Kasumi-1 (cell line): ENCODE measurements around the gene TEDDM1.

Experiments used
- DNase-seq, 2 experiments: peaks; one replicate each; lab custom pipeline; 2025; lab: John Stamatoyannopoulos, UW

The TEDDM1 gene

GRCh38 chr1:182406012-182406411, 5.5 kb upstream of the TEDDM1 start:
- DNase-seq = no peak

GRCh38 chr1:182405578-182405977, 5.1 kb upstream of the TEDDM1 start:
- no peak for DNase-seq

GRCh38 chr1:182404781-182405180, 4.3 kb upstream of the TEDDM1 start:
- peak; percentile 24 to 41 for DNase-seq

GRCh38 chr1:182397653-182398393, 2.6 kb downstream of the TEDDM1 start:
- no peak for DNase-seq

GRCh38 chr1:182395906-182396305, 4.6 kb downstream of the TEDDM1 start:
- no peak for DNase-seq

- peak; percentile 85 to 87 for DNase-seq
Observed at GRCh38 chr1:182394055-182394775, 6.3 kb downstream of the TEDDM1 start.

GRCh38 chr1:182392050-182393028, 8.1 kb downstream of the TEDDM1 start:
- DNase-seq = peak; percentile 76 to 83

- peak; percentile 88 to 93 for DNase-seq
Observed at GRCh38 chr1:182391362-182392049, 9.0 kb downstream of the TEDDM1 start, which contains the start of gene GLUL. TSS of gene GLUL (minus strand) at chr1:182391790. CDS start at chr1:182388737, 3,053 bp downstream.

- no peak for DNase-seq
Observed at GRCh38 chr1:182391028-182391361, 9.5 kb downstream of the TEDDM1 start.

- DNase-seq = peak; percentile 38 to 55
Observed at GRCh38 chr1:182389619-182390047, 10.8 kb downstream of the TEDDM1 start.

- no peak for DNase-seq
Observed at GRCh38 chr1:182388392-182389134, 11.9 kb downstream of the TEDDM1 start.

- DNase-seq = no peak
Observed at GRCh38 chr1:182387566-182387965, 12.9 kb downstream of the TEDDM1 start.

GRCh38 chr1:182386980-182387379, 13.5 kb downstream of the TEDDM1 start:
- no peak for DNase-seq

GRCh38 chr1:182385885-182386853, 14.3 kb downstream of the TEDDM1 start:
- DNase-seq = no peak

GRCh38 chr1:182384387-182384960, 16.0 kb downstream of the TEDDM1 start:
- no peak for DNase-seq

- no peak for DNase-seq
Observed at GRCh38 chr1:182383934-182384333, 16.5 kb downstream of the TEDDM1 start.

- DNase-seq = no peak
Observed at GRCh38 chr1:182383037-182383661, 17.3 kb downstream of the TEDDM1 start.

- DNase-seq = no peak
Observed at GRCh38 chr1:182381962-182382819, 18.3 kb downstream of the TEDDM1 start.
